Pancreas (tissue), 10 donors: Measurements from ENCODE around the gene CLDND1. TPM values are rescaled to one million over a fixed set of nuclear protein-coding genes. Genes with fewer than 3 reads are reported as not detected.

ENCODE experiments used
- ATAC-seq, 4 donors: fragments of 200-7000 bp; cut with Tn5 transposase; one replicate each; pipeline versions ENCODE4 v1.8.0 to v1.9.1; 2020; ENCODE audit warnings: mild to moderate bottlenecking in 4 of 4, moderate library complexity in 4 of 4
- DNase-seq, 6 donors: peaks; one replicate each; pipeline ENCODE4 v3.0.0-alpha.2; 2020
- FAIRE-seq: peaks from 2 replicates; lab custom pipeline; 2012; peaks lifted over from hg19 to GRCh38; lab: Jason Lieb, UNC
- H3K27ac ChIP-seq, 4 donors: fragments of 200-600 bp; sonication (generic); 1 replicate in 3 of 4; 2 replicates in 1 of 4; pipeline versions ENCODE4 v1.5.0 to v1.8.0; 2020
- H3K27me3 ChIP-seq, 4 donors: fragments of 200-600 bp; one replicate each; pipeline ENCODE4 v1.8.0; 2021
- H3K36me3 ChIP-seq, 3 donors: fragments of 200-600 bp; sonication (generic) in 1 of 3; one replicate each; pipeline versions ENCODE4 v1.5.0 to v1.8.0; 2020 to 2021
- H3K4me1 ChIP-seq, 3 donors: fragments of 200-600 bp; one replicate each; pipeline ENCODE4 v1.8.0; 2021
- H3K4me3 ChIP-seq, 4 donors: fragments of 200-600 bp; sonication (generic) in 2 of 4; one replicate each; pipeline versions ENCODE4 v1.5.0 to v1.8.0; 2020 to 2021
- H3K9me3 ChIP-seq, 4 donors: fragments of 200-600 bp; one replicate each; pipeline ENCODE4 v1.8.0; 2021
- WGBS, 2 donors: extraction: QIAGEN DNeasy Blood & Tissue Kit; methylation state at CpG; one replicate each; pipeline ENCODE4 v1.1.7; 2013; 5-methylcytosine and 5-hydroxymethylcytosine counted together
- intact Hi-C, 3 donors: fragments of 100-400 bp; cut with DNase I; formaldehyde crosslinking; loops; one replicate each; pipeline versions ENCODE4 v1.11.1 to v1.14.2; 2022
- polyA plus RNA-seq, 2 donors: library from polyadenylated mRNA; stranded (reverse); fragments of 200-250 nt; gene quantifications; one replicate each; pipeline ENCODE4 v1.2.3, GENCODE V29; 2013
- total RNA-seq, 6 donors: library from RNA; stranded (reverse); fragmentation: NEBNext Ultra II Directional in 4 of 6; extraction: Animal tissue kit (Norgen Biotek cat#: 25700) in 4 of 6; gene quantifications; one replicate each; pipeline versions ENCODE4 v1.2.1 to v1.2.4, GENCODE V29; 2021 to 2023
- TF ChIP-seq, protein P1 (sequence below), 4 donors: fragments of 200-600 bp; sonication (generic) in 3 of 4; IDR thresholded peaks; one replicate each; pipeline versions ENCODE4 v1.5.0 to v1.8.0; 2021; ENCODE audit warnings: antibody characterized with exemption in 4 of 4
- donor health status: healthy with polysubstance abuse.
- donor health status: DM: no; HTN: no; CAD: no; lungs with moderate emphysema.
- donor health status: DM: no; HTN: no; CAD: no.
- donor health status: control.
- donor health status: control.
- donor health status: Bipolar disorder and iron deficiency.
- donor health status: DM: yes; HTN: yes; CAD: no.
- donor health status: DM: no; HTN: no; CAD: no.
- donor health status: DM: no; HTN: no; CAD: no.
- donor health status: DM: yes; HTN: yes; CAD: no.

Gene CLDND1
- total RNA-seq, result 10 to 100 TPM; 16.0 to 35.1 (median 21.8) TPM
- polyA plus RNA-seq, result 10 to 100 TPM; 21.3 to 37.2 TPM

DNA sequence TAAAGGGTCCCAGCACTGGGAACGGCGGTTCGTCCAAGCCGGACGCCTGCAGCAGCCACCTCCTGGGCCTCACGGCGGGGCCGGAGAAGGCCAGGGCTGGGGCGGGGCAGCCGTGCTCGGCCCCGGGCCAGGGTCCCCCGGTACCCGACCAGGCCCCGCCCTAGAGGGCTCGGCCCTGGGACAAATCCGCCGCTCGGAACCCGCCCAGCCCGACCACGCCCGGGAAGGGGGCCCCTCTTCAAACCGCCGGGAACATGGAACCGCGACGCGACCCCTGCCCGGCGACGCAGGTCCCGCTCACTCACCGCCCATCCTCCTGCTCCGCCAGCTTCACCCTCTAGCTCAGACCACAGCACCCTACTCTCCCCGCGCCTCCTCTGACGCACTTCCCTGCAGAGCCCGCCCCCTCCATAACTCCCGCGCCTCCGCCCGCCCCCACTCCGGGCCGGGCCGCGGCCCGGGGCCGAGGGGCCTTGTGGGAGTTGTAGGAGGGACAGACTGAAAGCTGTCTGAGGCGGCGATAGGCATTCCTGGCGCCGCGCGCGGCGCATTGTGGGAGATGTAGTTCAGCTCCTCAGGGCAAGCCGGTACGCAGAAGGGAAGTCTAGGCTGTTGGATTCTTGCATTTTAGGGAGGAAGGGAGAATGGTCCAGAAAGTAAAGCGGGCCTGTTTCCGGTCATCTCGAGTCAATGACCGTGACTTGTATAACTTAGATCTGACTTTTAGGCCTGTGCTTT, at the start of gene CLDND1:
Gene CLDND1, minus strand, starts transcription at position 359 of the 738 bp plus-strand sequence. CDS start 1,478 bp downstream, outside the sequence.
- Histone ChIP-seq H3K4me3 (peak within 1 kb of the TSS; percentile 56 to 82 (median 74)), H3K36me3 (peaks cover 0 to 4% (median 0%) of the 10 kb centered on the region in 3 donors), H3K4me1 (peaks cover 0 to 9% (median 7%) of the 10 kb centered on the region in 3 donors), H3K27me3 (no peaks in the 10 kb centered on the region), H3K27ac (peak within 1 kb of the TSS; percentile 87 to 95 (median 91)), H3K9me3 (no peaks in the 10 kb centered on the region)
- peak; percentile 95 to 98 (median 96) for DNase-seq
- 0 to 1% methylated on average over 59 to 63 of the region's 63 CpGs for whole genome bisulfite sequencing, 2 donors
- peak; percentile 83 for FAIRE-seq
- peak; percentile 96 to 99 (median 98) for ATAC-seq
- TF ChIP-seq, protein P1, sequence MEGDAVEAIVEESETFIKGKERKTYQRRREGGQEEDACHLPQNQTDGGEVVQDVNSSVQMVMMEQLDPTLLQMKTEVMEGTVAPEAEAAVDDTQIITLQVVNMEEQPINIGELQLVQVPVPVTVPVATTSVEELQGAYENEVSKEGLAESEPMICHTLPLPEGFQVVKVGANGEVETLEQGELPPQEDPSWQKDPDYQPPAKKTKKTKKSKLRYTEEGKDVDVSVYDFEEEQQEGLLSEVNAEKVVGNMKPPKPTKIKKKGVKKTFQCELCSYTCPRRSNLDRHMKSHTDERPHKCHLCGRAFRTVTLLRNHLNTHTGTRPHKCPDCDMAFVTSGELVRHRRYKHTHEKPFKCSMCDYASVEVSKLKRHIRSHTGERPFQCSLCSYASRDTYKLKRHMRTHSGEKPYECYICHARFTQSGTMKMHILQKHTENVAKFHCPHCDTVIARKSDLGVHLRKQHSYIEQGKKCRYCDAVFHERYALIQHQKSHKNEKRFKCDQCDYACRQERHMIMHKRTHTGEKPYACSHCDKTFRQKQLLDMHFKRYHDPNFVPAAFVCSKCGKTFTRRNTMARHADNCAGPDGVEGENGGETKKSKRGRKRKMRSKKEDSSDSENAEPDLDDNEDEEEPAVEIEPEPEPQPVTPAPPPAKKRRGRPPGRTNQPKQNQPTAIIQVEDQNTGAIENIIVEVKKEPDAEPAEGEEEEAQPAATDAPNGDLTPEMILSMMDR (IDR thresholded peaks at IDR 0.05), result no peak
- intact Hi-C loops, result no loop called here

DNA sequence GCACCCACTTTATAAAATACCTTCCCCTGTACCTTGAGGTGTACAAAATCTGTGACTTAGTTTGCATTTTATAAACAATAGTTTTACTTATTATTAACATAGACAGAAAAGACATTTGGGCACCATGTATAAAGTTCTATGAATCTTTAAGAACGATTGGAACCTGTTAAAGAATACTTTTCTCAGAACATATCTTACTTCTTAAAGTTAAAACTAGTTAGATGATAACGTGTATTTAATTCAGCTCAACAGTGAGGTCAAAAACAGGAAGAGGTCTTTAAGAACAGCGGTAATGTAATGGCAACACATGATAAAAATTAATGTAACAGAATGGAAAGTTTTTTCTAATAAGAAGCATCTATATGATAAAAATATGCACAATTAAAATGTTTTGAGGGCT, 45.7 kb upstream of the CLDND1 start:
- DNase-seq, result no peak
- Histone ChIP-seq H3K4me1 (no peaks in the 10 kb centered on the region), H3K27me3 (no peaks in the 10 kb centered on the region), H3K36me3 (no peaks in the 10 kb centered on the region), H3K27ac (no peak overlapping the region), H3K9me3 (no peaks in the 10 kb centered on the region), H3K4me3 (no peak overlapping the region)
- ATAC-seq, result no peak
- intact Hi-C loops, result no loop called here
- peak; percentile 26 for FAIRE-seq
- TF ChIP-seq, protein P1 (IDR thresholded peaks at IDR 0.05), result no peak
- WGBS, 2 donors, result 67 to 71% methylated on average over 3 of the region's 3 CpGs

DNA sequence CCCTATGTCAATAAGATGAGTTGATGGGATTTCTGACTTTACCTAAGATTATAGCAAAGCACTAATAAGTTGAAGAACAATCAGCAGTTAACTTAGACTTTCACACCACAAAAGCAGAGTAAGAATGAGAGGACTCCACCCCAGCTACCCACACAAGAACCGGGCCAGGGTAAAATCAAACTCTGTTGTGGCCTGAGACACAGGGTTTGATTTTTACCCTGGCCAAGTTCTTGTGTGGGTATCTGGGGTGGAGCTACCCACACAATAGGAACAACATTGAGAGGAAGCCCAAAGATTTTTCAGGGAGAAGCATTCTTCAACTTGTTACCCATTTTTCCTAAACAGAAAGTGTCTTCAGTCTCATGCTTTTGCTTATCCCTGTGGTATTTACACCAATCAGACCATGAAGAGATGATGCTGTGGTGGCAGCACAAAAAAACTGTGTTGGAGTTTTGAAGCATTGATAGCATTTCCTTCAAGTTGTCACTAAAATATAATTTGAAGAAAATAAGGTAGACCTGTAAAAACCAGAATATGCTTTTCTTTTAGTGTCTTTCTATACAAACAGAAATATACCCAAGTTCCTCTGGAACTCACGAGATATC, 45.1 kb upstream of the CLDND1 start:
- ATAC-seq (no peak), DNase-seq (no peak), FAIRE-seq (no peak)
- WGBS, 2 donors, result 59 to 74% methylated on average over 2 of the region's 2 CpGs
- Histone ChIP-seq H3K27ac (no peak overlapping the region), H3K27me3 (no peaks in the 10 kb centered on the region), H3K36me3 (no peaks in the 10 kb centered on the region), H3K9me3 (no peaks in the 10 kb centered on the region), H3K4me3 (no peak overlapping the region), H3K4me1 (no peaks in the 10 kb centered on the region)
- TF ChIP-seq, protein P1 (IDR thresholded peaks at IDR 0.05), result no peak
- intact Hi-C loops, result no loop called here

DNA sequence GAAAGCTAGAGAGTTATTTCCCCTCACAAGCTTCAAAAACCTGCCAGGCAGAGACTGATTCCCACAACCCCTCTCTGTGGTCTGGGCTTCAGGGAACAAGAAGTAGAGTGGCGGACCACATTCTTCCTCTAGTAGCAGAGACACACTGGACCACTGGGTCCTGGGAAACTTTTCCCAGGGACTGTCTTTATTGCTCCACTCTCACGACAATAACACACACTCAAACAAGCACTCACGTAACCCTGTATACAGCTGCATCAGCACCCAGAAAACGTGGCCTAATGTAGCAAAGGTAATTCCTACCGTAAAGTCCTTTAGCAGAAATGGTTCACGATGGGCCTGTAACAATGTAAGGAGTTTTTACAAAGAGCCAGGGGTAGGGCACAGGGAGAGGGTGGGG, 43.1 kb upstream of the CLDND1 start:
- ATAC-seq (no peak), DNase-seq (no peak), FAIRE-seq (no peak)
- Histone ChIP-seq H3K27me3 (no peaks in the 10 kb centered on the region), H3K27ac (no peak overlapping the region), H3K4me1 (no peaks in the 10 kb centered on the region), H3K4me3 (no peak overlapping the region), H3K9me3 (no peaks in the 10 kb centered on the region), H3K36me3 (no peaks in the 10 kb centered on the region)
- intact Hi-C loops, result no loop called here
- TF ChIP-seq, protein P1 (IDR thresholded peaks at IDR 0.05), result no peak
- WGBS, 2 donors, result 74 to 85% methylated on average over 6 of the region's 6 CpGs

DNA sequence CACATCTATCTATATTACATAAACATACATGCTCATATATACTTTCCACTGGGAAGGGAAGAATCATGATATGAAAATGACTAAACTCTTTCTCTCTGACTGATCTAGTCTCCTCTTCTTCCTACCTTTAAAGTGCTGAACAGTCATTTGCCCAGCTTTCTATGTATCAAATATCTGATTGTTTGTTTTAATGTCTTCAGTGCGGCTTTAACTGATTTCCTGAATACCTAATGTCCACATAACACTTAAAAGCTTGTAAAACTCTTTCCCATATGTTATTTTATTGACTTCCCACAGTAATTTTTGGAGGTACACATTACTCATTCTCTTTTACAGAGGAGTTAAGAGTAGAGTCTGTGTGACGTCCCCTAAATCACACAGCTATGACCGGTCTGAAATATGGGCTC, 42.5 kb upstream of the CLDND1 start:
- Histone ChIP-seq H3K36me3 (no peaks in the 10 kb centered on the region), H3K9me3 (no peaks in the 10 kb centered on the region), H3K27ac (no peak overlapping the region), H3K4me1 (no peaks in the 10 kb centered on the region), H3K4me3 (no peak overlapping the region), H3K27me3 (no peaks in the 10 kb centered on the region)
- WGBS, 2 donors, result 45 to 65% methylated on average over 3 of the region's 3 CpGs
- intact Hi-C loops, result no loop called here
- FAIRE-seq (no peak), ATAC-seq (no peak), DNase-seq (no peak)
- TF ChIP-seq, protein P1 (IDR thresholded peaks at IDR 0.05), result no peak
